ENCODE data around the gene SLC36A4.

DNA sequence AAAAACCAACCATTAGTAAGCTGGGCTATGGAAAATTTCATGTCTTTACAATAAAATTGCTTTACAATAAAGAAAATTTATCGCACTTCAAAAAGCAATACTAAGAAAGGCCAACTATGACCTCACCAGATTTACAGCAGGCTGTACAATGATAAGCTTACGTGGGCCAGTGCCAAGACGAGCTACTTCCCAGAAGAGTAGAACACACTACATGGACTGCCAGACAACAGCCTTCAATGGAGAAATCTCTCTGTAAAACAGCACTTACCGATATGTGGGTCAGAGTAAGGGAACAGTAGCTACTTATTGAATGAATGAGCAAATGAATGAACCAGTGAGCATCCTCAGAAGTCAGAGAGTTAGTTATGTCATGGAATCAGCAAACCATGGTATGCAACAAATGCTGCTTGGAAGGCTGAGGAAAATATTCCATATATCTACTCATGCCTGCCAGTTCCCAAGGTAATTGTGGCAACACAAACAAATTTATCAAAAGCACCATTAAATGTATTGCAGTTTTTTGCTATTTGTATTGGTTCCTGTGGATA lies 74.4 kb downstream of the SLC36A4 start:
- TF ChIP-seq, protein P1, sequence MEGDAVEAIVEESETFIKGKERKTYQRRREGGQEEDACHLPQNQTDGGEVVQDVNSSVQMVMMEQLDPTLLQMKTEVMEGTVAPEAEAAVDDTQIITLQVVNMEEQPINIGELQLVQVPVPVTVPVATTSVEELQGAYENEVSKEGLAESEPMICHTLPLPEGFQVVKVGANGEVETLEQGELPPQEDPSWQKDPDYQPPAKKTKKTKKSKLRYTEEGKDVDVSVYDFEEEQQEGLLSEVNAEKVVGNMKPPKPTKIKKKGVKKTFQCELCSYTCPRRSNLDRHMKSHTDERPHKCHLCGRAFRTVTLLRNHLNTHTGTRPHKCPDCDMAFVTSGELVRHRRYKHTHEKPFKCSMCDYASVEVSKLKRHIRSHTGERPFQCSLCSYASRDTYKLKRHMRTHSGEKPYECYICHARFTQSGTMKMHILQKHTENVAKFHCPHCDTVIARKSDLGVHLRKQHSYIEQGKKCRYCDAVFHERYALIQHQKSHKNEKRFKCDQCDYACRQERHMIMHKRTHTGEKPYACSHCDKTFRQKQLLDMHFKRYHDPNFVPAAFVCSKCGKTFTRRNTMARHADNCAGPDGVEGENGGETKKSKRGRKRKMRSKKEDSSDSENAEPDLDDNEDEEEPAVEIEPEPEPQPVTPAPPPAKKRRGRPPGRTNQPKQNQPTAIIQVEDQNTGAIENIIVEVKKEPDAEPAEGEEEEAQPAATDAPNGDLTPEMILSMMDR (IDR thresholded peaks at IDR 0.05) = no peak
- TF ChIP-seq POLR2A (IDR thresholded peaks at IDR 0.05) = no peak

All from esophagus squamous epithelium (tissue), 4 donors.